ENCODE data around the gene ERCC6L. TPM values are rescaled to one million over a fixed set of nuclear protein-coding genes. Genes with fewer than 3 reads are reported as not detected.
A peak's percentile ranks its signal among the peaks of the same experiment; 100 is the strongest.

The ERCC6L gene
- total and polyA plus RNA-seq, 2 of the 13 experiments (the other 11 are each of a cell fraction or from before 2014, with no cell fraction given), result 0.86 to 9.5 TPM

DNA sequence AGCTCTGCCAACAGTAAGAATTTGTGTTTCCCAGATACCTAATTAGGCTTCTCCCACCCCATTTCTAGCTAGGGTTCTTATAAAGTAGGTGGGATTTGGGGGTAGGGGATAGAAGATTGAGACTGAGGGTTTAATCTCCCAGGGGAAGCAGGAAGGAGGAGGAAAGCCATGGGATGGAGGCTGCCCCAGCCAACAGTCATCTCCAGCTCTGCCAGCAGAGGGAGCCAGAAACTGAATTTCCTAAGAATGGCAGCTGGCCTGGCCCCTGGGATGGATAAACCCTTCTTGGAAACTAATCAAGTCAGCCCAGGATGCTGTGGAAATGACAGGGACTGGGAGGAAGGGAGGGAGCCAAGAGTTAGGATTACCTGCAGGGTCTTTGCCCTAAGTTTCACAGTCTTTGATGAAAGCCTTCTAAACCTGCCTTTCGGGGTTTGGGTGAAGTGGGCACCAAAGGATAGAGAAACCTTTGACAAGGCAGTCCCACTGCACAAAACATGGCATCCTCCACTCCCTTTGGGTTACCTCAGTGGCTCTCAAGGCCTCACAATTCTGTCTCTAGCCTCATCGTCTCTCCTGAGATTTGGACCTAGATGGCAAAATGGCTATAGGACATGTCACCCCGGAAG lies 6.7 kb upstream of the ERCC6L start:
- peak; percentile 40 for FAIRE-seq
- Histone ChIP-seq H3K9me3 (ENCODE audit: low read length) (no peaks in the 10 kb centered on the region), H4K20me1 (ENCODE audit: insufficient read depth, low read length) (no peaks in the 10 kb centered on the region), H3K4me3 (replicated peaks in 1 of 3; ENCODE audit: insufficient read depth in 1 of 3, low read depth in 2 of 3, low read length in 3 of 3) (no peak overlapping the region), H3K36me3 (replicated peaks in 1 of 2; ENCODE audit: control insufficient read depth in 1 of 2, insufficient read depth in 2 of 2, low read length in 2 of 2) (no peaks in the 10 kb centered on the region), H3K27me3 (ENCODE audit: control insufficient read depth in 1 of 2, insufficient read depth in 2 of 2, low read length in 2 of 2) (no peaks in the 10 kb centered on the region), H3K27ac (ENCODE audit: extremely low read length, insufficient read depth, low read length) (no peak overlapping the region), H2AFZ (ENCODE audit: low read length) (no peak overlapping the region), H3K79me2 (ENCODE audit: insufficient read depth, low read length) (no peaks in the 10 kb centered on the region), H3K4me1 (ENCODE audit: insufficient read depth, low read length) (peaks cover 14% of the 10 kb centered on the region), H3K9ac (ENCODE audit: insufficient read depth, low read depth, low read length) (no peak overlapping the region), H3K4me2 (ENCODE audit: low read depth, low read length) (no peak overlapping the region)
- BruUV-seq (replicated peaks), result no TSS peak
- POLR2A ChIA-PET, result interaction anchor here (1.1 kb wide), 1 partner anchor 31 kb away, joined by 7 read pairs; the partner anchor contains the start of gene RPS4X
- peak; percentile 37 for DNase-seq (ENCODE audit: low spot score)
- CTCF ChIA-PET (ENCODE audit: low intra/inter-chr PET ratio, low total read pairs), result interaction anchor here (0.6 to 2.4 kb wide), 3 partner anchors 32 to 295 kb away, joined by 3 to 6 read pairs (median 4); no protein-coding TSS in a partner anchor
- TF ChIP-seq MEIS2 (CRISPR knock-in tag; IDR thresholded peaks at IDR 0.05) (no peak), ZNF747 (CRISPR knock-in tag; IDR thresholded peaks at IDR 0.05; ENCODE audit: borderline replicate concordance) (no peak), CHCHD3 (CRISPR knock-in tag; IDR thresholded peaks at IDR 0.05) (no peak), MBNL3 (CRISPR knock-in tag; conservative IDR thresholded peaks at IDR 0.05) (no peak), CEBPB (IDR thresholded peaks at IDR 0.05; ENCODE audit: borderline replicate concordance, low read depth, low read length) (no peak), GABPA (IDR thresholded peaks at IDR 0.05; ENCODE audit: low read depth, low read length) (no peak), GABPA (CRISPR knock-in tag; IDR thresholded peaks at IDR 0.05; ENCODE audit: low read depth) (no peak), RAD21 (CRISPR knock-in tag; IDR thresholded peaks at IDR 0.05) (peak; percentile 35; the same call in 1 of the 2 replicates), STAG1 (CRISPR knock-in tag; IDR thresholded peaks at IDR 0.05) (peak; percentile 74), HOXD1 (CRISPR knock-in tag; IDR thresholded peaks at IDR 0.05) (no peak), SMC3 (IDR thresholded peaks at IDR 0.05; ENCODE audit: low read length) (peak; percentile 61)
- TF ChIP-seq, protein P1, sequence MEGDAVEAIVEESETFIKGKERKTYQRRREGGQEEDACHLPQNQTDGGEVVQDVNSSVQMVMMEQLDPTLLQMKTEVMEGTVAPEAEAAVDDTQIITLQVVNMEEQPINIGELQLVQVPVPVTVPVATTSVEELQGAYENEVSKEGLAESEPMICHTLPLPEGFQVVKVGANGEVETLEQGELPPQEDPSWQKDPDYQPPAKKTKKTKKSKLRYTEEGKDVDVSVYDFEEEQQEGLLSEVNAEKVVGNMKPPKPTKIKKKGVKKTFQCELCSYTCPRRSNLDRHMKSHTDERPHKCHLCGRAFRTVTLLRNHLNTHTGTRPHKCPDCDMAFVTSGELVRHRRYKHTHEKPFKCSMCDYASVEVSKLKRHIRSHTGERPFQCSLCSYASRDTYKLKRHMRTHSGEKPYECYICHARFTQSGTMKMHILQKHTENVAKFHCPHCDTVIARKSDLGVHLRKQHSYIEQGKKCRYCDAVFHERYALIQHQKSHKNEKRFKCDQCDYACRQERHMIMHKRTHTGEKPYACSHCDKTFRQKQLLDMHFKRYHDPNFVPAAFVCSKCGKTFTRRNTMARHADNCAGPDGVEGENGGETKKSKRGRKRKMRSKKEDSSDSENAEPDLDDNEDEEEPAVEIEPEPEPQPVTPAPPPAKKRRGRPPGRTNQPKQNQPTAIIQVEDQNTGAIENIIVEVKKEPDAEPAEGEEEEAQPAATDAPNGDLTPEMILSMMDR (CRISPR knock-in tag; IDR thresholded peaks at IDR 0.05), result peak; percentile 82
- TF ChIP-seq, protein P2, sequence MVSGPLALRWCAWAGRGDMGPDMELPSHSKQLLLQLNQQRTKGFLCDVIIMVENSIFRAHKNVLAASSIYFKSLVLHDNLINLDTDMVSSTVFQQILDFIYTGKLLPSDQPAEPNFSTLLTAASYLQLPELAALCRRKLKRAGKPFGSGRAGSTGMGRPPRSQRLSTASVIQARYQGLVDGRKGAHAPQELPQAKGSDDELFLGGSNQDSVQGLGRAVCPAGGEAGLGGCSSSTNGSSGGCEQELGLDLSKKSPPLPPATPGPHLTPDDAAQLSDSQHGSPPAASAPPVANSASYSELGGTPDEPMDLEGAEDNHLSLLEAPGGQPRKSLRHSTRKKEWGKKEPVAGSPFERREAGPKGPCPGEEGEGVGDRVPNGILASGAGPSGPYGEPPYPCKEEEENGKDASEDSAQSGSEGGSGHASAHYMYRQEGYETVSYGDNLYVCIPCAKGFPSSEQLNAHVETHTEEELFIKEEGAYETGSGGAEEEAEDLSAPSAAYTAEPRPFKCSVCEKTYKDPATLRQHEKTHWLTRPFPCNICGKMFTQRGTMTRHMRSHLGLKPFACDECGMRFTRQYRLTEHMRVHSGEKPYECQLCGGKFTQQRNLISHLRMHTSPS (CRISPR knock-in tag; IDR thresholded peaks at IDR 0.05; ENCODE audit: low read depth), result no peak
- in situ Hi-C loops (cut with HindIII; ENCODE audit: extremely low pct_ligation_motif_present, low pct_unique_long_range_greater_than_20kb), result no loop called here
- peak; percentile 88 for ATAC-seq
- intact Hi-C loops (cut with micrococcal nuclease; ENCODE audit: unreplicated experiment), result no loop called here
- WGBS (ENCODE audit: low lambda C conversion rate), result 100% methylated on average over 2 of the region's 3 CpGs

Data from HepG2 (cell line).